Omental fat pad (tissue), 4 donors: ENCODE data around the gene SLC2A1. TPM values are rescaled to one million over a fixed set of nuclear protein-coding genes. Genes with fewer than 3 reads are reported as not detected.

ENCODE experiments used
- ATAC-seq: fragments of 150-250 bp; one replicate; pipeline ENCODE4 v1.9.1; 2016; ENCODE audit warnings: mild to moderate bottlenecking, moderate library complexity; ENCODE audit not compliant: low FRiP score
- DNase-seq: peaks from one replicate; pipeline ENCODE4 v3.0.0-alpha.2; 2019; ENCODE audit warnings: low spot score
- CTCF ChIP-seq, 3 donors: fragments of 450-650 bp; IDR thresholded peaks; one replicate each; pipeline ENCODE4 v1.5.1; 2016 to 2017; ENCODE audit warnings: antibody characterized with exemption in 3 of 3, mild to moderate bottlenecking in 3 of 3, moderate library complexity in 2 of 3
- total RNA-seq, 4 donors: library from RNA; depleted of rRNA; stranded (reverse); fragments of >200 nt; gene quantifications; one replicate each; pipeline ENCODE4 v1.1.0, GENCODE V29; 2016

The SLC2A1 gene
- total RNA-seq, 4 donors from 2014 or later: 13.4 to 71.5 (median 48.0) TPM

- DNase-seq (no peak), ATAC-seq (no peak)
- no peak for TF ChIP-seq CTCF (IDR thresholded peaks at IDR 0.05)
These were observed 23.3 kb downstream of the SLC2A1 start for GRCh38 chr1:42935313-42935895.

- TF ChIP-seq CTCF (IDR thresholded peaks at IDR 0.05): no peak
- no peak for DNase-seq
- ATAC-seq: no peak
These were observed 23.9 kb downstream of the SLC2A1 start for GRCh38 chr1:42934541-42935312.

- DNase-seq (no peak), ATAC-seq (no peak)
- no peak for TF ChIP-seq CTCF (IDR thresholded peaks at IDR 0.05)
These were observed 24.8 kb downstream of the SLC2A1 start for GRCh38 chr1:42933610-42934491.

- no peak for TF ChIP-seq CTCF (IDR thresholded peaks at IDR 0.05)
- DNase-seq: no peak
- no peak for ATAC-seq
These were observed 25.5 kb downstream of the SLC2A1 start for GRCh38 chr1:42933060-42933586.

- TF ChIP-seq CTCF (IDR thresholded peaks at IDR 0.05): no peak
- no peak for DNase-seq
These were observed 26.2 kb downstream of the SLC2A1 start for GRCh38 chr1:42932442-42932941.

GRCh38 chr1:42931911-42932422 is 26.7 kb downstream of the SLC2A1 start:
- ATAC-seq (peak; percentile 47), DNase-seq (no peak)
- no peak for TF ChIP-seq CTCF (IDR thresholded peaks at IDR 0.05)

More at GRCh38 chr1:42932442-42932941, 26.2 kb downstream of the SLC2A1 start:
- ATAC-seq: no peak
